HTERT RPE-1 (cell line): ENCODE measurements around the gene LTO1.
"Not testable (repeated sequence)": the region's sequence is repeated elsewhere in the genome, so short reads cannot be mapped to it uniquely, and the experiment has no call there.

Experiments
- in situ Hi-C: fragments of 300-500 bp; cut with MboI; formaldehyde crosslinking; loops from 4 replicates; pipeline ENCODE4 v1.14.3; 2020; ENCODE audit warnings: low sequenced_read_pairs

The LTO1 gene

GRCh38 chr11:69637198-69637940 lies 37.8 kb downstream of the LTO1 start:
- in situ Hi-C loops, result no loop called here

- in situ Hi-C loops, result no loop called here
Measured at GRCh38 chr11:69636512-69637197, 38.5 kb downstream of the LTO1 start.

GRCh38 chr11:69635804-69636511 lies 39.2 kb downstream of the LTO1 start:
- in situ Hi-C loops, result no loop called here

- in situ Hi-C loops, result no loop called here
Measured at GRCh38 chr11:69635195-69635594, 40.0 kb downstream of the LTO1 start.

- in situ Hi-C loops, result no loop called here
Measured at GRCh38 chr11:69634590-69634989, 40.6 kb downstream of the LTO1 start.

GRCh38 chr11:69634069-69634468 lies 41.1 kb downstream of the LTO1 start:
- in situ Hi-C loops, result no loop called here

GRCh38 chr11:69632900-69633299 lies 42.3 kb downstream of the LTO1 start:
- in situ Hi-C loops, result no loop called here

GRCh38 chr11:69630424-69630823 lies 44.7 kb downstream of the LTO1 start:
- in situ Hi-C loops, result no loop called here

- in situ Hi-C loops, result no loop called here
Measured at GRCh38 chr11:69630017-69630416, 45.1 kb downstream of the LTO1 start.

GRCh38 chr11:69627551-69627950 lies 47.6 kb downstream of the LTO1 start:
- in situ Hi-C loops, result no loop called here

- in situ Hi-C loops, result no loop called here
Measured at GRCh38 chr11:69625476-69625875, 49.7 kb downstream of the LTO1 start.

GRCh38 chr11:69624293-69624692 lies 50.9 kb downstream of the LTO1 start:
- in situ Hi-C loops, result no loop called here

GRCh38 chr11:69622097-69622681 lies 53.0 kb downstream of the LTO1 start:
- in situ Hi-C loops, result not testable (repeated sequence)

GRCh38 chr11:69620683-69621290 lies 54.4 kb downstream of the LTO1 start:
- in situ Hi-C loops, result no loop called here

GRCh38 chr11:69618237-69618636 lies 56.9 kb downstream of the LTO1 start:
- in situ Hi-C loops, result no loop called here

- in situ Hi-C loops, result no loop called here
Measured at GRCh38 chr11:69617682-69618081, 57.5 kb downstream of the LTO1 start.

- in situ Hi-C loops, result no loop called here
Measured at GRCh38 chr11:69617220-69617619, 57.9 kb downstream of the LTO1 start.
